Prostate gland (tissue), 2 donors: ENCODE data around the gene PPP1R2. TPM values are rescaled to one million over a fixed set of nuclear protein-coding genes. Genes with fewer than 3 reads are reported as not detected.
A peak's percentile ranks its signal among the peaks of the same experiment; 100 is the strongest.

Experiments
- DNase-seq: peaks from one replicate; pipeline ENCODE4 v3.0.0-alpha.2; 2019; ENCODE audit warnings: low spot score
- H3K27ac ChIP-seq, 2 donors: fragments of 200-600 bp; sonication (generic); 2 replicates each; pipeline ENCODE4 v1.5.1; 2017 to 2019
- H3K27me3 ChIP-seq: fragments of 200-600 bp; sonication (generic); replicated peaks from 2 replicates; pipeline ENCODE4 v1.5.1; 2019; ENCODE audit not compliant: insufficient read depth
- H3K36me3 ChIP-seq, 2 donors: fragments of 200-600 bp; sonication (generic); 1 replicate in 1 of 2; 2 replicates in 1 of 2; pipeline versions ENCODE4 v1.5.1 to v1.8.1; 2017 to 2019
- H3K4me1 ChIP-seq: fragments of 200-600 bp; sonication (generic); replicated peaks from 2 replicates; pipeline ENCODE4 v1.5.1; 2019
- H3K4me3 ChIP-seq, 2 donors: fragments of 200-600 bp; sonication (generic); 2 replicates each; pipeline ENCODE4 v1.5.1; 2017 to 2019
- H3K9me3 ChIP-seq: fragments of 200-600 bp; sonication (generic); 2 replicates; pipeline ENCODE4 v1.5.1; 2017
- POLR2A ChIP-seq: fragments of 450-650 bp; IDR thresholded peaks from one replicate; pipeline ENCODE4 v1.6.1; 2016; ENCODE audit warnings: antibody characterized with exemption, mild to moderate bottlenecking
- POLR2AphosphoS5 ChIP-seq: sonication (generic); formaldehyde crosslinking; IDR thresholded peaks from one replicate; pipeline ENCODE4 v1.6.1; 2017; ENCODE audit warnings: antibody characterized with exemption
- WGBS: methylation state at CpG from one replicate; pipeline ENCODE4 v1.1.5; 2018; 5-methylcytosine and 5-hydroxymethylcytosine counted together
- intact Hi-C: fragments of 100-400 bp; cut with DNase I; formaldehyde crosslinking; loops from one replicate; pipeline ENCODE4 v1.14.2; 2022
- total RNA-seq, 2 donors: library from RNA; depleted of rRNA; stranded (reverse); fragments of >200 nt; gene quantifications; one replicate each; pipeline ENCODE4 v1.1.0, GENCODE V29; 2016
- TF ChIP-seq, protein P1 (sequence below), 4 experiments: fragments of 200-600 bp in 2 of 4; fragments of 450-650 bp in 2 of 4; sonication (generic) in 2 of 4; IDR thresholded peaks; 1 replicate in 3 of 4; 2 replicates in 1 of 4; pipeline ENCODE4 v1.5.1; 2016 to 2019; ENCODE audit warnings: antibody characterized with exemption in 4 of 4, mild to moderate bottlenecking in 2 of 4, moderate library complexity in 2 of 4

Gene PPP1R2
- total RNA-seq, 2 donors from 2014 or later: 75.8 to 119 TPM

DNA sequence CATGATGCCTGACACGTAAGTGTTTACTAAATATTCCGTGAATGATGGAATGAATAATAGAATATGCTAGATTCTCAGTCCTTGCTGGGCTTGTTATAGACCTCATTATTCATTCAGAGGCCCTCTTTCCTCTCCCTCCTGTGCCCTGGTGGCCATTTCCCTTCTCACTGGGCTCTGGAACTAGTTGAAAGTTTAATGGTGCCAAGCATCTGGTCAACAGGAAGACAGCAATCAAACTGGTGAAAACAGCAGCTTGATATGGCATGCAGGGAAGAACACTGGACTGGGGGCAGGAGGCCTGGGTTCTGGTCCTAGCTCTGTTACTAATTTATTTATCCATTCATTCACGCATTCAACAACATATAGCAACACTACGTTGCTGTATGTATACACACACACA, 44.3 kb upstream of the PPP1R2 start:
- H3K27ac ChIP-seq: no peak overlapping the region
- H3K4me1 ChIP-seq: peaks cover 4% of the 10 kb centered on the region
- H3K36me3 ChIP-seq: no peaks in the 10 kb centered on the region
- no peaks in the 10 kb centered on the region for H3K27me3 ChIP-seq
- H3K4me3 ChIP-seq: no peak overlapping the region
- 83% methylated on average over 4 of the region's 4 CpGs for WGBS
- intact Hi-C loops: no loop called here
- no peak for DNase-seq
- H3K9me3 ChIP-seq: no peaks in the 10 kb centered on the region
- TF ChIP-seq, protein P1, sequence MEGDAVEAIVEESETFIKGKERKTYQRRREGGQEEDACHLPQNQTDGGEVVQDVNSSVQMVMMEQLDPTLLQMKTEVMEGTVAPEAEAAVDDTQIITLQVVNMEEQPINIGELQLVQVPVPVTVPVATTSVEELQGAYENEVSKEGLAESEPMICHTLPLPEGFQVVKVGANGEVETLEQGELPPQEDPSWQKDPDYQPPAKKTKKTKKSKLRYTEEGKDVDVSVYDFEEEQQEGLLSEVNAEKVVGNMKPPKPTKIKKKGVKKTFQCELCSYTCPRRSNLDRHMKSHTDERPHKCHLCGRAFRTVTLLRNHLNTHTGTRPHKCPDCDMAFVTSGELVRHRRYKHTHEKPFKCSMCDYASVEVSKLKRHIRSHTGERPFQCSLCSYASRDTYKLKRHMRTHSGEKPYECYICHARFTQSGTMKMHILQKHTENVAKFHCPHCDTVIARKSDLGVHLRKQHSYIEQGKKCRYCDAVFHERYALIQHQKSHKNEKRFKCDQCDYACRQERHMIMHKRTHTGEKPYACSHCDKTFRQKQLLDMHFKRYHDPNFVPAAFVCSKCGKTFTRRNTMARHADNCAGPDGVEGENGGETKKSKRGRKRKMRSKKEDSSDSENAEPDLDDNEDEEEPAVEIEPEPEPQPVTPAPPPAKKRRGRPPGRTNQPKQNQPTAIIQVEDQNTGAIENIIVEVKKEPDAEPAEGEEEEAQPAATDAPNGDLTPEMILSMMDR (IDR thresholded peaks at IDR 0.05): no peak
- no peak for TF ChIP-seq POLR2AphosphoS5
- no peak for TF ChIP-seq POLR2A

DNA sequence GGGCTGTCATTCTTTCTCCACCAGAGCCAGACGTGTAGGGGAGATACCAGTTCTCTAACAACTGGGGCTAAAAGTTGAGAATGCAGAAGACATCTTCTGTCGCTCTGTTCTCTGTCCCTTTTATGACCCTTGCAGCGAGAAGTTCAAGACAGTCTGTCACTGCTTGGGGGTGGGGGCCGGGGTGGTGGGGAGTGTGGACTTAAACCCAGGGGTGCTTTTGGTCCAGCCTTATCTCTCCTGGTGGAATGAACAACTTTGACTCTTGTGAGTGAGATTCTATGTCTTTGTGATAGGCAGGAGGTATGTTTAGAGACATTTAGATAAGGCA, 41.4 kb upstream of the PPP1R2 start:
- intact Hi-C loops: no loop called here
- H3K36me3 ChIP-seq: no peaks in the 10 kb centered on the region
- WGBS: 61% methylated on average over 4 of the region's 4 CpGs

DNA sequence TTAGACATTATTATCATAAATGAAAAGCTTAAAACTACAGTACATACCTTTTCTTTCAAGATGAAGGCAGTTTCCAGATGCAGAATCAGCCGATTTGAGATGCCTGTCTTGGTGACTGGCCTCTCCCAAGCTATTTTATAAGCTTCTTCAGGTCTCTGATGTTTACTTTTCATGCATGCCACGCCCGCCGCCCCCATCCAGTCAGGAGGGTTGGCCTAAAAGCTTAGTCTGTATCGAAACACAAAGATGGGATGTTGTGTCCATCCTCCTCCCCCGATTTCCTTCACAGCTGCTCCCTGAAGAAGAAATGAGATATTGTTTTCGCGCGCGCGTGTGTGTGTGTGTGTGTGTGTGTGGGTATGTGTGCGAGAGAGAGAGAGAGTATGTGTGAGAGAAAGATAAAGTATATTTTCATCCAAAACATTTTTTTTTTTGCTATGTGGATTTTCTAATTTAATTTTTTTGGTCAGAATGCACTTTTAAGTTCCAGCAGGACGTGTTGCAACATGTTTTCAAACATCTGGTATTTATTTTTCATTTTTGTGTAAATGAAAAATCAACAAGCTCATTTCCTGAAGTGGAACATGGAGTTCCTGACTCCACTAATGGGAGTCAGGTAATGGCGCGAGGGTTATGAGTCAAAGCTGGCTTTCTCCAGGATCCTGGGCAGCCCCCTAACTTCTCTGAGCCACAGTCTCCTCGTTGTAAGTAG, 40.9 kb upstream of the PPP1R2 start, which contains the start of gene APOD:
TSS of gene APOD (minus strand) at position 110 of the 712 bp plus-strand sequence. CDS start 4,479 bp downstream, outside the sequence.
- H3K27me3 ChIP-seq: no peaks in the 10 kb centered on the region
- H3K4me3 ChIP-seq: peak within 1 kb of the TSS in 1 of 2 donors; percentile 4
- 15% methylated on average over 16 of the region's 16 CpGs for WGBS
- no peaks in the 10 kb centered on the region for H3K9me3 ChIP-seq
- intact Hi-C loops: no loop called here
- H3K4me1 ChIP-seq: peaks cover 4% of the 10 kb centered on the region
- H3K27ac ChIP-seq: peak within 1 kb of the TSS in 1 of 2 donors; percentile 51
- H3K36me3 ChIP-seq: no peaks in the 10 kb centered on the region
- DNase-seq: peak; percentile 57
- TF ChIP-seq POLR2A: no peak
- TF ChIP-seq, protein P1 (IDR thresholded peaks at IDR 0.05): no peak

More for the DNA sequence above, 41.4 kb upstream of the PPP1R2 start:
- no peak overlapping the region for H3K4me3 ChIP-seq
- no peaks in the 10 kb centered on the region for H3K27me3 ChIP-seq
- peak overlapping the region in 1 of 2 donors; percentile 51 for H3K27ac ChIP-seq
- H3K9me3 ChIP-seq: no peaks in the 10 kb centered on the region
- peaks cover 4% of the 10 kb centered on the region for H3K4me1 ChIP-seq
- TF ChIP-seq POLR2AphosphoS5: no peak
- TF ChIP-seq, protein P1 (IDR thresholded peaks at IDR 0.05): no peak
- no peak for TF ChIP-seq POLR2A
- no peak for DNase-seq

DNA sequence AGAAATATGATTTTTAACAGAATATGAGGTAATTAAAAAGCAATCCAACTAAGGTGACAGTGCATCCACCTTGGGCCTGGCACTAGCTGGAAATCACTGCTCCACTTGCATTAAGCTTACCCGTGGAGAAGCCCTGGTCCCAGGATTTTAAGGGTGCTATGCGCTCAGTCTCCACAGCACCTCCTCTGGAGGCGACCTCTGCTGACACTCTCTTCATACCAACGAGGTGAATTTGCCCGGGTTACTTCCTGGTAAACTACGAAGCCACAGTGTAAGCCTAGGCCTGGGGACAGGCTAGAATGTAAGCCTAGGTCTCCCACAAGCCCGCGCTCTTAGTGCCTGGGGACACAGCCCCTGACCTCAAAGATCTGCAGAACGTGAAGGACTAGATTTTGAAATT, 39.8 kb upstream of the PPP1R2 start:
- Histone ChIP-seq H3K9me3 (no peaks in the 10 kb centered on the region), H3K27ac (no peak overlapping the region)
- whole genome bisulfite sequencing: 81% methylated on average over 9 of the region's 9 CpGs

More for the DNA sequence above, 39.8 kb upstream of the PPP1R2 start:
- H3K4me3 ChIP-seq: no peak overlapping the region
- TF ChIP-seq POLR2AphosphoS5 (no peak), POLR2A (no peak)
- TF ChIP-seq, protein P1 (IDR thresholded peaks at IDR 0.05): no peak
- intact Hi-C loops: no loop called here
- no peaks in the 10 kb centered on the region for H3K36me3 ChIP-seq
- no peaks in the 10 kb centered on the region for H3K27me3 ChIP-seq
- H3K4me1 ChIP-seq: peaks cover 4% of the 10 kb centered on the region
- DNase-seq: no peak
